GM12878 (cell line): ENCODE measurements around the gene MMD. TPM values are rescaled to one million over a fixed set of nuclear protein-coding genes. Genes with fewer than 3 reads are reported as not detected.

Experiments used
- ATAC-seq: fragments of 200-7000 bp; cut with Tn5 transposase; 3 replicates; pipeline ENCODE4 v1.9.1; 2020; ENCODE audit warnings: mild to moderate bottlenecking, moderate library complexity
- BruUV-seq: library from RNA; stranded (reverse); fragments of 400-500 nt; replicated peaks from 2 replicates; lab custom pipeline; 2021; lab: Mats Ljungman, UMichigan
- CTCF ChIA-PET: fragments of 300-600 bp; sonication (Branson Sonifier 250); formaldehyde crosslinking; extraction: SDS; loops from one replicate; lab custom pipeline; 2021; ENCODE audit warnings: inconsistent platforms; lab: Yijun Ruan, JAX
- POLR2A ChIA-PET: fragments of 350-600 bp; formaldehyde crosslinking; extraction: SDS; loops from one replicate; lab custom pipeline; 2021; ENCODE audit warnings: inconsistent platforms; lab: Charles Lee
- RAD21 ChIA-PET: fragments of 300-600 bp; sonication (Branson Sonifier 250); formaldehyde crosslinking; loops from one replicate; lab custom pipeline; 2023; ENCODE audit warnings: antibody characterized with exemption; ENCODE audit not compliant: unreplicated experiment; lab: Charles Lee
- SMC1A ChIA-PET: fragments of 300-600 bp; sonication (Branson Sonifier 250); formaldehyde crosslinking; loops from one replicate; lab custom pipeline; 2023; ENCODE audit not compliant: unreplicated experiment, uncharacterized antibody; lab: Charles Lee
- DNase-seq: peaks from one replicate; pipeline ENCODE4 v3.0.0-alpha.2; 2011; ENCODE audit warnings: low read depth, low spot score
- FAIRE-seq: peaks from 3 replicates; lab custom pipeline; 2011; peaks lifted over from hg19 to GRCh38; lab: Jason Lieb, UNC
- H2AFZ ChIP-seq: 2 replicates; pipeline ENCODE4 v1.6.0; 2011; ENCODE audit warnings: low read depth, low read length, control low read depth; ENCODE audit not compliant: control insufficient read depth
- H3K27ac ChIP-seq: 2 replicates; pipeline ENCODE4 v1.5.1; 2011; ENCODE audit warnings: control low read depth; ENCODE audit not compliant: control insufficient read depth, insufficient read depth
- H3K27me3 ChIP-seq, 2 experiments: replicated peaks in 1 of 2; 2 replicates each; pipeline versions ENCODE4 v1.6.0 to v1.6.1; 2011; ENCODE audit warnings: low read length in 1 of 2; ENCODE audit not compliant: control insufficient read depth in 2 of 2, insufficient read depth in 2 of 2
- H3K36me3 ChIP-seq, 2 experiments: 2 replicates each; pipeline ENCODE4 v1.5.1; 2011; ENCODE audit warnings: low read length in 1 of 2; ENCODE audit not compliant: control insufficient read depth in 2 of 2, insufficient read depth in 2 of 2
- H3K4me1 ChIP-seq: 2 replicates; pipeline ENCODE4 v1.6.1; 2011; ENCODE audit warnings: mild to moderate bottlenecking, low read length, moderate library complexity, mixed read lengths; ENCODE audit not compliant: control insufficient read depth, insufficient read depth
- H3K4me2 ChIP-seq: 2 replicates; pipeline ENCODE4 v1.6.0; 2011; ENCODE audit warnings: control low read depth; ENCODE audit not compliant: control insufficient read depth, insufficient read depth
- H3K4me3 ChIP-seq: fragments of 200-600 bp; sonication (generic); 2 replicates; pipeline ENCODE4 v1.5.1; 2016
- H3K79me2 ChIP-seq: 2 replicates; pipeline ENCODE4 v1.6.0; 2011; ENCODE audit warnings: low read length; ENCODE audit not compliant: control insufficient read depth, insufficient read depth
- H3K9ac ChIP-seq: 2 replicates; pipeline ENCODE4 v1.8.0; 2011; ENCODE audit warnings: low read length, control low read depth, mixed read lengths; ENCODE audit not compliant: control insufficient read depth, insufficient read depth
- H3K9me3 ChIP-seq: replicated peaks from 3 replicates; pipeline ENCODE4 v1.5.1; 2011; ENCODE audit warnings: mild to moderate bottlenecking, low read length; ENCODE audit not compliant: control insufficient read depth, insufficient read depth
- H4K20me1 ChIP-seq: 2 replicates; pipeline ENCODE4 v1.6.0; 2011; ENCODE audit not compliant: control insufficient read depth, insufficient read depth
- CBX5 ChIP-seq: sonication (generic); IDR thresholded peaks from 2 replicates; pipeline ENCODE4 v1.6.1; 2016; ENCODE audit warnings: low read depth, moderate library complexity, mild to moderate bottlenecking, inconsistent platforms
- CEBPB ChIP-seq, 2 experiments: fragments of 150-350 bp in 1 of 2; IDR thresholded peaks; 2 replicates each; pipeline ENCODE4 v1.6.1; 2012 to 2014; ENCODE audit warnings: low read depth in 2 of 2, low read length in 2 of 2, borderline replicate concordance in 1 of 2, inconsistent platforms in 1 of 2
- CHD4 ChIP-seq: fragments of 200-600 bp; sonication (generic); IDR thresholded peaks from 2 replicates; pipeline ENCODE4 v1.6.1; 2016; ENCODE audit warnings: mild to moderate bottlenecking
- CREB1 ChIP-seq: IDR thresholded peaks from 2 replicates; pipeline ENCODE4 v1.6.1; 2012; ENCODE audit warnings: low read depth, mild to moderate bottlenecking, inconsistent platforms
- CTCF ChIP-seq, 3 experiments: IDR thresholded peaks in 2 of 3; conservative IDR thresholded peaks in 1 of 3; 2 replicates each; pipeline ENCODE4 v1.5.1; 2011; ENCODE audit warnings: low read depth in 3 of 3, low read length in 3 of 3, mild to moderate bottlenecking in 3 of 3, control low read depth in 2 of 3, moderate library complexity in 2 of 3, inconsistent platforms in 1 of 3, mixed read lengths in 1 of 3; ENCODE audit not compliant: control insufficient read depth in 2 of 3, insufficient read depth in 1 of 3; ENCODE audit errors: extremely low read depth in 1 of 3
- ESRRA ChIP-seq: IDR thresholded peaks from 2 replicates; pipeline ENCODE4 v1.6.1; 2012; ENCODE audit warnings: mild to moderate bottlenecking, low read length, improper control_type of control experiment
- NFYB ChIP-seq: IDR thresholded peaks from 2 replicates; pipeline ENCODE4 v1.6.1; 2011; ENCODE audit warnings: low read depth, mild to moderate bottlenecking, low read length, improper control_type of control experiment, moderate library complexity; ENCODE audit not compliant: insufficient read depth
- SMAD1 ChIP-seq: fragments of 450-650 bp; IDR thresholded peaks from 2 replicates; pipeline ENCODE4 v1.6.1; 2018; ENCODE audit warnings: mild to moderate bottlenecking, low read depth; ENCODE audit not compliant: partially characterized antibody
- ZBED1 ChIP-seq: IDR thresholded peaks from 2 replicates; pipeline ENCODE4 v1.6.1; 2016; ENCODE audit warnings: borderline replicate concordance
- WGBS: methylation state at CpG from one replicate; pipeline ENCODE4 v1.1.6; 2016; ENCODE audit warnings: low lambda C conversion rate; ENCODE audit not compliant: insufficient replicate concordance, insufficient coverage; ENCODE audit errors: missing lambda C conversion rate; 5-methylcytosine and 5-hydroxymethylcytosine counted together
- in situ Hi-C: fragments of 300-500 bp; cut with MboI; formaldehyde crosslinking; loops from 9 replicates; pipeline ENCODE4 v1.14.3; 2018; ENCODE audit warnings: mixed read lengths
- intact Hi-C: fragments of 100-400 bp; cut with micrococcal nuclease; formaldehyde crosslinking; loops from one replicate; pipeline ENCODE4 v1.14.2; 2022; ENCODE audit not compliant: unreplicated experiment
- polyA plus RNA-seq, 11 experiments: library from polyadenylated mRNA; depleted of rRNA in 4 of 11; unstranded in 6 of 11; stranded (reverse) in 5 of 11; fragments of >200 nt; fragmentation: Nextera tagmentation in 4 of 11; fragmentation: Illumina TruSeq in 1 of 11; extraction: Ambion mirVana in 4 of 11; extraction: Trizol in 1 of 11; gene quantifications; 1 replicate in 1 of 11; 2 replicates in 10 of 11; pipeline versions ENCODE4 v1.2.1 to v1.2.3, GENCODE V29; 2011 to 2016; ENCODE audit warnings: inconsistent platforms in 2 of 11, missing spikeins in 2 of 11, low read depth in 1 of 11
- total RNA-seq, 4 experiments: library from RNA; depleted of rRNA in 3 of 4; stranded (reverse); fragments of >200 nt in 3 of 4; fragmentation: Illumina TruSeq in 1 of 4; extraction: Trizol in 1 of 4; gene quantifications; 2 replicates each; pipeline versions ENCODE4 v1.2.1 to v1.2.3, GENCODE V29; 2013 to 2021
- TF ChIP-seq, protein P1 (sequence below): fragments of 450-650 bp; IDR thresholded peaks from 2 replicates; pipeline ENCODE4 v1.6.1; 2017; ENCODE audit warnings: borderline replicate concordance

MMD gene
- total and polyA plus RNA-seq, 10 of the 15 experiments (the other 5 are each of a cell fraction or from before 2014, with no cell fraction given): 8.0 to 46.7 (median 22.3) TPM

DNA sequence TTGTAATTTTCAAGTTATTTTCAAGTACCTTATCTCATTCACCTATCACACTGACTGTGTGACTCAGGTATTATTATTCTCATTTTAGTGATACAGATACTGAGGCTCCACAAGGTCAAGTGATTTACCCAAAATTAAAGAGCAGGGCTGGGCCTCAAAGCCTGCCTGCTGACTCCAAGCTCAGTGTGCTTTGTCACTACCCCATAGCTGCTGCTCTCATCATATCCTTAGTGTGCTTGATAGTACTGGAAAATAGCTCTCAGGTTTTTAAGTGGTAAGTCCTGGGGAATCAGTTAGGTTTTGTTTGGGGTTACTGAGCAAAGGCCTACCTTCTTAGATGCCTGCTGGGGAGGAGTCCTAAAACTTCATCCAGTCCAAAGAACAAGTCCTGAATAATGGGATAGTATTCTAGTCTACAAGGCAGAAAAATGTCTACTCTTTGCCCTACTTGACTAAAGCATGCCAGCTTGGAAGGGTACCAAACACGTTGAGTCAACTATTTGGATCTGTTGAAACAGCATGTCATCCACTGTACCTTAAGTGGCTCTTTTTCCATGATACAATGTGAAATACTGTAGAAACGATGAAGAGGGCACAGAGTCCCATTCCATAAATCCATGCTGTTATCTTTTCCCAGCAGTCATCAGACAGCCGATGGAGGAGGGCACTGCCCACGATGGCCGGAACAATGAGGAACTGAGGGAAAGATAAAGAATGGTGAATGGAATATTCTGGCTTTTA, 10.7 kb downstream of the MMD start:
- DNase-seq (no peak), FAIRE-seq (no peak), ATAC-seq (no peak)
- no peaks in the 10 kb centered on the region for H3K4me1 ChIP-seq
- ChIA-PET RAD21 (no interaction called here), CTCF (interaction anchor here (1.2 to 1.5 kb wide), 2 partner anchors 20 to 54 kb away, joined by 3 read pairs; no protein-coding TSS in a partner anchor), POLR2A (interaction anchor here (0.8 to 1.2 kb wide), 2 partner anchors 11 to 12 kb away, joined by 3 to 4 read pairs; partner anchors contain the start of gene MMD), SMC1A (interaction anchor here (0.6 to 1.6 kb wide), 6 partner anchors 30 to 98 kb away, joined by 3 to 4 read pairs (median 3); no protein-coding TSS in a partner anchor)
- no peaks in the 10 kb centered on the region for H4K20me1 ChIP-seq
- 97% methylated on average over 5 of the region's 5 CpGs for WGBS
- no peak overlapping the region for H2AFZ ChIP-seq
- H3K9me3 ChIP-seq: no peaks in the 10 kb centered on the region
- H3K4me3 ChIP-seq: no peak overlapping the region
- H3K79me2 ChIP-seq: peaks cover 22% of the 10 kb centered on the region
- H3K27me3 ChIP-seq: no peaks in the 10 kb centered on the region
- peaks cover 10 to 45% of the 10 kb centered on the region in 2 experiments for H3K36me3 ChIP-seq
- BruUV-seq: no TSS peak
- H3K9ac ChIP-seq: no peak overlapping the region
- in situ Hi-C loops (no loop called here), intact Hi-C loops (no loop called here)
- H3K27ac ChIP-seq: no peak overlapping the region
- H3K4me2 ChIP-seq: no peak overlapping the region
- TF ChIP-seq CREB1: no peak
- no peak for TF ChIP-seq CHD4
- TF ChIP-seq ZBED1: no peak
- TF ChIP-seq ESRRA: no peak
- no peak for TF ChIP-seq SMAD1
- TF ChIP-seq CBX5: no peak
- TF ChIP-seq CEBPB (IDR thresholded peaks at IDR 0.05; ENCODE audit: borderline replicate concordance in 1 of 2, low read depth in 2 of 2, low read length in 2 of 2): no peak
- TF ChIP-seq CTCF (IDR thresholded peaks at IDR 0.05 in 2 of 3, conservative IDR thresholded peaks at IDR 0.05 in 1 of 3; ENCODE audit: control insufficient read depth in 2 of 3, extremely low read depth in 1 of 3, insufficient read depth in 1 of 3, low read depth in 3 of 3, low read length in 3 of 3): no peak
- no peak for TF ChIP-seq NFYB
- TF ChIP-seq, protein P1, sequence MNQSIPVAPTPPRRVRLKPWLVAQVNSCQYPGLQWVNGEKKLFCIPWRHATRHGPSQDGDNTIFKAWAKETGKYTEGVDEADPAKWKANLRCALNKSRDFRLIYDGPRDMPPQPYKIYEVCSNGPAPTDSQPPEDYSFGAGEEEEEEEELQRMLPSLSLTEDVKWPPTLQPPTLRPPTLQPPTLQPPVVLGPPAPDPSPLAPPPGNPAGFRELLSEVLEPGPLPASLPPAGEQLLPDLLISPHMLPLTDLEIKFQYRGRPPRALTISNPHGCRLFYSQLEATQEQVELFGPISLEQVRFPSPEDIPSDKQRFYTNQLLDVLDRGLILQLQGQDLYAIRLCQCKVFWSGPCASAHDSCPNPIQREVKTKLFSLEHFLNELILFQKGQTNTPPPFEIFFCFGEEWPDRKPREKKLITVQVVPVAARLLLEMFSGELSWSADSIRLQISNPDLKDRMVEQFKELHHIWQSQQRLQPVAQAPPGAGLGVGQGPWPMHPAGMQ: no peak
